Stimulated activated CD4-positive, alpha-beta T cell treated with anti-CD3 and anti-CD28 coated beads, Interleukin-15, amount 100 ng/mL, for 24 hours (primary cell): ENCODE results near the gene HAUS2.
"Not testable (repeated sequence)": the region's sequence is repeated elsewhere in the genome, so short reads cannot be mapped to it uniquely, and the experiment has no call there.

ENCODE experiments used
- DNase-seq: peaks from one replicate; pipeline ENCODE4 v3.0.0-alpha.2; 2020

HAUS2 gene

GRCh38 chr15:42548249-42549031, at the start of gene HAUS2, which contains the start of gene LRRC57:
TSS of gene HAUS2 (plus strand) at chr15:42548838. CDS start at chr15:42548873, 35 bp downstream.
TSS of gene LRRC57 (minus strand) at chr15:42548793. CDS start at chr15:42548434, 359 bp downstream.
- peak; percentile 94 for DNase-seq

- DNase-seq = no peak
Observed at GRCh38 chr15:42499858-42500609, 48.6 kb upstream of the HAUS2 start.

DNA sequence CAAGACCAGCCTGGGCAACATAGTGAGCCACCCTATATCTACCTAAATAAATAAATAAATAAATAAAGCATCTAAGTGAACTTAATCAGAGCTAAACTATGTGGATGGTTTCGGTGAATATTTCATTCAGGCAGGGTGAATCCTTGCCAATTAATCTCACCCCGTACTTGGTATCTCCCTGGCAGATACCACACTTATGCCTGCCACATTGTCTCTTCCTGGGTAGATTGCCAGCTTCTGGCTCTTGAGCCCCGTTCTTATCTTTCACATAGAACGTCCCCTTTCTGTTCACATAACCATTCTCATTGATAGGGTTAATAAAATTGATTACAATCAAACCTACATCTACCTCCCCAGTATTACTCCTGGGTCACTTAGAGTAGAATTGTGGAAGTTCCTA, 46.2 kb upstream of the HAUS2 start:
- no peak for DNase-seq

GRCh38 chr15:42503825-42504224, 44.8 kb upstream of the HAUS2 start:
- DNase-seq = no peak

GRCh38 chr15:42504631-42505030, 44.0 kb upstream of the HAUS2 start:
- DNase-seq = no peak

GRCh38 chr15:42507514-42507913, 41.1 kb upstream of the HAUS2 start:
- no peak for DNase-seq

GRCh38 chr15:42508263-42508690, 40.4 kb upstream of the HAUS2 start:
- DNase-seq = no peak

GRCh38 chr15:42510258-42511006, 38.2 kb upstream of the HAUS2 start:
- DNase-seq = no peak

GRCh38 chr15:42511007-42511391, 37.6 kb upstream of the HAUS2 start:
- no peak for DNase-seq

- DNase-seq = no peak
Observed at GRCh38 chr15:42523331-42523730, 25.3 kb upstream of the HAUS2 start.

- DNase-seq = no peak
Observed at GRCh38 chr15:42528970-42529369, 19.7 kb upstream of the HAUS2 start.

- DNase-seq = no peak
Observed at GRCh38 chr15:42533246-42533645, 15.4 kb upstream of the HAUS2 start.

GRCh38 chr15:42544853-42545629, 3.6 kb upstream of the HAUS2 start:
- no peak for DNase-seq

GRCh38 chr15:42547918-42548248, 755 bp upstream of the HAUS2 start:
- no peak for DNase-seq

DNA sequence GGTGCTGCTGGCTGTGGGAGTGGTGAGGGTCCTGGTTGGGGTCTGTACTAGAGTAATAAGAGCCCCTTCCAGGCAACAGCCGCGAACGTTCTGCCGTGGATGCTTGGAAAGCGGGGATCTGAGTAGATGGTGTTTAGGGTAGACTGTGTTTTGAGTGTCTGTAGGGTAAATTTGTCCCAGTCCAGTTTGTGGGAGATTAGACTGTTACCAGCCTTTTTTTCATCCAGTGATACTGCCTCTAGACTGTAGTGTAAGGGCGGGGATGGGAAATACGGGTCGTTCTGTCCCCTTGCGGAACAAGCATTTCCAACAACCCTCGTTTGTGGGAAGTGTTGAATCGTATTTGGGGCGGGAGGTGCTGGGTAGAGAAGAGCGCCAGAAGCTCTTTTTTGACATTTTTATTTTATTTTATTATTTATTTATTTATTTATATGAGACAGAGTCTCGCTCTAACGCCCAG, 424 bp downstream of the HAUS2 start:
- DNase-seq = peak; percentile 33

DNA sequence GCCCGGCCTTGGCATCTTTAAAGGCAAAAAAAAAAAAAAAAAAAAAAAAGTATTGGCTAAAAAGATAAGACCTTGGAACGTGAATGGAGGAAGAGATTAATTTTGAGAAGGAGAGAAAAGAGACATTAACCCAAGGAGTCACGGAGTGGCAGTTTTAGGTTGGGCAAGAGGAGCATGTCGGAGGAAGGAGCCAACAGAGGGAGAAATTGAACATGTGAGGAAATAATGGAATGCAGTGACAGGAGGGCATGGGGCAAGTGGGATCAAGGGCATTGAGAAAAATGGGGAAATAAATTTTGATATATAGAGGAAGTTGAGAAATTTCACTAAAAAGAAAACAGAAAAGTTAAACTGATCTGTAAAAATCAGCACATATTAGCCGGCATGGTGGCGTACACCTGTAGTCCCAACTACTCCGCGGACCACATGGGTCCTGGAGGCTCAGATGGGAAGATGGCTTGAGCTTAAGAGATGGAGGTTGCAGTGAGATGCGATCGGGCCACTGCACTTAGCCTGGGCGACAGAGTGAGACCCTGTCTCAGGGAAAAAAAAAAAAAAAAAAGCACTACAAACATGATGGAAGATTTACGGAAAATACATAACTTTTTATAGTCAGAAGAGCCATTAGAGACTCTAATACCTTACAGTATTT, 1.2 kb downstream of the HAUS2 start:
- DNase-seq = no peak

DNA sequence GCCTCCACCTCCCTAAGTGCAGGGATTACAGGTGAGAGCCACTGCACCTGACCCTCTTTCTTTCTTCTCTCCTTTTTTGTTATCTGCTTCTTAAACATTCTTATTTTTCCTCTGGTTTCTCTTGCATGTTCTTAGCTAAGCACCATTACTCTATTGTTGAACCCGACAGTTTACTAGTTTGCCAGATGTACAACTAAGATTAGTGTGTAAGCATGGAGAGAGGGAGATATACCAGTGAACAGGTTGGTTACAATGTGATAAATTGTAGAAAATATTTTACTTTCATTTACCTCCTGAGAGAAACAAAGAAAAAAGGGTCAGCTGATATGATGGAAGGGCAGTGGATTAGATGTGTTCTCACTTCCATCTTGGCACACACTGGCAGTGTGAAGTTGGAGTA, 4.9 kb downstream of the HAUS2 start:
- DNase-seq = no peak

- not testable (repeated sequence) for DNase-seq
Observed at GRCh38 chr15:42556550-42557207, 8.0 kb downstream of the HAUS2 start.

DNA sequence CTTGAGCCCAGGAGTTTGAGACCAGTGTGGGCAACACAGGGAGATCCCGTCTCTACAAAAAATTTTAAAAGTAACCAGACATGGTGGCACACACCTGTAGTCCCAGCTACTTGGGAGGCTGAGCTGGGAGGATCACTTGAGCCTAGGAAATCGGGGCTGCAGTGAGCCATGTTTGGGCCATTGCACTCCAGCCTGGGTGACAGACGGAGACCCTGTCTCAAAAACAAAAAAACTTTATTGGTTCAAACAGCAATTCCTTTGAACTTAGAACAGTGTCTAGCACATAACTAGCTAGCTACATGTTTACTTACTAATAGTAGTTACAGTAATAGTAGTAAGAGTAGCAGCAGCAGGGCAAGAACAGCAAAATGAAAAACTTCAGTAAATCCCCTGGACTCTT, 10.1 kb downstream of the HAUS2 start:
- no peak for DNase-seq

- DNase-seq = peak; percentile 97
Observed at GRCh38 chr15:42575188-42576039, 26.8 kb downstream of the HAUS2 start, which contains the start of gene STARD9. TSS of gene STARD9 (plus strand) at chr15:42575606. CDS start at chr15:42575716, 110 bp downstream.
